ENCODE data around the gene VSTM4.

DNA sequence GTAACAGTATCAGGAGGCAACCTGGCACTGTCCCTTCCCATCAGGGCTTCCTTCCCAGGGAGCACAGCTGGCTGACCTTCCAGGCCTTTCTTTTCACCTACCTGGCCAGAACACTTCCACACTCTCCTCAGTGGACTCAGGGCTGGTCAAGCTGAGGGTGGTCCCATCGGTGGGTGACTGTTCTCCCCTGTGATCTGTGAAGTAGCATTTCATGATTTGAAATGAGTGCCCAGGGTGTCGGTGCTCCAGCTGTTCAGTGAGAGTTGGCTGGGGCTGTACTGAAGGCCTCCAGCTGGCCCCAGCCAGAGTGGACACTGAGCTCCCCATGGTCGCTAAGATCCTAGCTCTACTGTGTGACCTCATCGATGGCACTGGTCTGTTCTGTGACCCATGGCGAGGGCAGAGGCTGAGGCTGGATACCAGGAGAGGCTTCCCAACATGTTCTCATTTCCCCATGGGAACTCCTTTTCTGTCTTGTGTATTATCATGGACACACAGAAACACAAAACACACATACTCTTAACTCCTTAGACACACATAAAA, 18.5 kb upstream of the VSTM4 start, which contains the start of gene FAM170B:
- TF ChIP-seq POLR2A (IDR thresholded peaks at IDR 0.05; ENCODE audit: low read depth, low read length) (no peak), POLR2AphosphoS5 (IDR thresholded peaks at IDR 0.05; ENCODE audit: low read depth, low read length) (no peak), TAF1 (IDR thresholded peaks at IDR 0.05; ENCODE audit: low read depth, low read length) (no peak)
